NCI-H2107 (cell line): Measurements from ENCODE around the gene NGB.
"Not testable (repeated sequence)": the region's sequence is repeated elsewhere in the genome, so short reads cannot be mapped to it uniquely, and the experiment has no call there.

Experiments
- DNase-seq: peaks from one replicate; lab custom pipeline; 2025; lab: John Stamatoyannopoulos, UW

Gene NGB

DNA sequence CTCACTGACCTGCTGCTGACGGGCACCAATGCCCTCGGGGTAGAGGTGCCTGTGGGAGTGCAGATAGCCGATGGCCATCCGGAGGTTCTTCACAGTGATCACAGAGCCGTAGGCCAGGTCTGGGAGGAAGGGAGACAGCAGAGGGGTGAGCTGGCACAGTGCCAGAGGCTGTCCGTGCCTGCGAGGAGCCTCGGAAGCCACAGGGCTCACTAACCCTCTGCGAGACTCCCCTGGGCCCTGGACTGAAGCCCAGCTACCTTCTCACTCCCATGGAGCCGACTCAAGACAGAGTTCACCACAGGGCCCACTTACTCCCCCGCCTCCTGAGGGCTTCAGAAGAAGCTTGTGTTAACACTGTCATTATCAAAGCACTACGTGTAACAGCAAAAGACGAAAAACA, 25.1 kb upstream of the NGB start:
- no peak for DNase-seq

- DNase-seq, result no peak
Measured at GRCh38 chr14:77290705-77291104, 19.7 kb upstream of the NGB start.

GRCh38 chr14:77286576-77286975, 15.6 kb upstream of the NGB start:
- no peak for DNase-seq

- DNase-seq, result no peak
Measured at GRCh38 chr14:77284466-77284865, 13.5 kb upstream of the NGB start.

DNA sequence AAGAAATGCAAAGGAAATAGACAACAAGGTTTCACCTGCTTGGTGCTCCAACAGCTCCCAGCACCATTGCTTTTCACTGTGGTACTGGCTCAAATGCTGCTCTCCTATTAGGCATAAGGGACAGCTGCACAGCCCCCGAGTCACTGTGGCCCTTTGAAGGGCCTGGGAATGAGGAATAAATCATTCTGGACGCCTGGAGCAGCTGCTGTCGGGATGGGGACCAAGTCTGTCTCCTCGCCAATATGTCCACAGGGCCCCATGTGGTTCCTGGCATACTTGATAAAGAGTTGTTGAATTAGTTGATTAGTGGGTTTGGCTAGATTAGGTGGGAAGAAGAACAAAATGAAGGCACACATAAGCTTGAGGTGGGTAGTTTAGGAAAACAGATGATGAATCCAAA, 13.1 kb upstream of the NGB start:
- no peak for DNase-seq

DNA sequence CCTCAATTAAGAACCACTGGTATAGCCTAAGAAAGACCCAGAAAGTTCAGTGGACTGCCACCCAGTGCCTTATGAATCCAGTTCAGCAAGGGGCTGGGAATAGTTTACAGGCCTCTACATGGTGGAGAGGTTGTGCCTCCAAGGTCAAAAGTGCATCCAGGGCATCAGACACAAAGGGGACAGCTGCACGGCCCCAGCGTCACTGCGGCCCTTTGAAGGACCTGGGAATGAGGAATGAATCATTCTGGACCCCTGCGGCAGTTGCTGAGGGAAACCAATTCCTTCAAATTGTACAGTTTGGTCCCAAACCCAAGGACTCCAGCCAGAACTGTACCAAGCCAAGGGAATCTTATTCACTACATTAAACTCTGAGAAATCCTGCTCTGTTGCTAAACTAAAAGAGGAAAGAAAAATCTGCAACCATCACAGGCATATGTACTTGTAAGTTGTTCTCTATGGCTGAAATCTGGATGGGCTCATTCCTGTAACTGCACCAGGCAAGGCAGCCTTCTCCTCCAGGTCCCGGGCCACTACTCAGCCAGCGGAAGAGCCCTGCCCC, 10.9 kb upstream of the NGB start:
- no peak for DNase-seq

DNA sequence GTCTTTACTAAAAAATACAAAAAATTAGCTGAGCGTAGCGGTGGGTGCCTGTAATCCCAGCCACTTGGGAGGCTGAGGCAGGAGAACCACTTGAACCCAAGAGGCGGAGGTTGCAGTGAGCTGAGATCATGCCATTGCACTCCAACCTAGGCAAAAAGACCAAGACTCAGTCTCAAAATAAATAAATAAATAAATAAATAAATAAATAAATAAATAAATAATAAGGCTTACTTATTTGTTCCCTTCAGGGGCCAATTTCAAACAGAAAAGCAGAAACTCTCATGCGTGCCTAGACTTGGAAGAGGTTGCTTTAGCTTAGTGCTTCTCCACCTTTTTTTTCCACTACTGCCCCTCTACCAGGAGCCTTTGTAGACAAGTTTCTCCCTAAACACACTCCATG, 9.9 kb upstream of the NGB start:
- DNase-seq, result not testable (repeated sequence)

GRCh38 chr14:77279719-77280118, 8.7 kb upstream of the NGB start:
- no peak for DNase-seq

- no peak for DNase-seq
Measured at GRCh38 chr14:77278461-77279230, 7.6 kb upstream of the NGB start.

GRCh38 chr14:77276959-77277358, 6.0 kb upstream of the NGB start:
- no peak for DNase-seq

DNA sequence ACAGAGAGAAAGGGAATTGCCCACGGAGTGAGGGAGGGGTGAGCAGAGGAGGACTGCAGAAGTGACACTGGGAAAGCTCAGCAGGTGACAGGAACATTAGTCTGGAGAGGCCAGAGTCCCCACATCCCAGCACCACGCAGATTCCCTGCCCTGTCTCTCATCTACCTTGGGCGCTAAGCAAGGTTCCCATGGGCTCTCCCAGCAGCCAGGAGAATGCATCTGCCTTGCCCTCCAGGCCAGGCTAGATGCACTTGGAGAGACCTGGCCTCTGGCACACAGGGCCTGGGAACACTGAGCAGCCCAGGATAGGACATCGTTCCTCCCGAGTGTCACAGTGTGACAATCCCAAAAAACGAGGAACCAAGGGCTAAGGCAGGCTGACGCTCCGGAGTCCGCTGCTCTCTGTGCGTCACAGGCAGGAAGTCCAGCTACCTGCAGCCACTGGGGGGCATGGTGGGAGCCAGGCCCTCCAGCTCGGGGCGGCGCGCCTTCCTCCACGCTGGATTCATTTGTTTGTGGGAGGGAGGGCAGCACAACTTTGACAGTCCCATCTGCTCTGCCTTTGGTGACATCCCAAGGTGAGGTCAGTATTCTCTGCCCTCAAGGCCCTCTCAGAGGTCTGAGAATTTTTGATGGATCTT, 5.4 kb upstream of the NGB start:
- no peak for DNase-seq

DNA sequence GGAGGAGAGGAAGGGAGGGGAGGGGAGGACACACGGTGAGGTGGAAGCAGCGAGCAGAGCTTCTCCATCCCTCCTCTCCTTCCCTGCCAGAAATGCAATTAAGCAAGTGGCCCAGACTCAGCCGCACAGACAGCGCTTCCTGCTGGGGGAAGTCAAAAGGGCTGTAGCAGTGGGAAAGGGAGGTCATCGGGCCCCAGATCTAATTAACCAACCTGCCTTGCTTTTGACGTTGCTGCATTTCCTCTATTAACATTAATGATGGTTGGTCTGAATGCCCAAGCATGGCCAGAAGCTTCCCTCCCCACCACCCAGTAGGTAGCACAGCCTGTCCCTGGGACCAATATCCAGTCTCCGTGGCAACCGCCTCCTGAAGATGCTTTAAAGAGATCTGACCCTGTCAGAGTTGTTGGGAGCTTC, 4.6 kb upstream of the NGB start:
- no peak for DNase-seq

DNA sequence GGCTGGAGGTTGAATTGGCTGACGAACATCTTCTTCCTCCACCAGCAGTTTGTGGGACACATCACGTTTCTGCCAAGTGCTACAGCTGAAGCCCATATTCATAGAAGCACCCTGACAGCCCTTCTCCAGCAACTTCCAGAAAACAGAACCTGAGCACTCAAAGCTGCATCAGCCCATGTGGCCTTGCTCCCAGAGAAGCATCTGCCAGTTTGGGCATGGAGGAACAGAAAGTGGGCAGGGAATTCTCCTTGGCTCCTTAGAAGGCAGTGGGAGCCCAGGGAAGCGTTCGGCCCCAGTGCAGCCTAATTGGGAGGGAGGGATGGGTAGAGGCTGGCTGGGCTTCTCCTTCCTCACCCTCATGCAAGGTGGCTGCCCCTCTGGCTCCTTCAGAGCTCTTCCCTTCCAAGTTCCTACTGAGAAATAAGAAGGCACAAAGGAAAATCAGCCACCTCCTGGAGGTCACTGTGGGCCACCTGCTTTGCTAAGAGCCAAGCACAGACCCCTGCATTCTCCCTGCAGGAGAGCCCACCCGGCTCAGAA, 4.1 kb upstream of the NGB start:
- DNase-seq, result no peak

GRCh38 chr14:77273796-77274195, 2.8 kb upstream of the NGB start:
- DNase-seq, result no peak

- no peak for DNase-seq
Measured at GRCh38 chr14:77272261-77272660, 1.3 kb upstream of the NGB start.

DNA sequence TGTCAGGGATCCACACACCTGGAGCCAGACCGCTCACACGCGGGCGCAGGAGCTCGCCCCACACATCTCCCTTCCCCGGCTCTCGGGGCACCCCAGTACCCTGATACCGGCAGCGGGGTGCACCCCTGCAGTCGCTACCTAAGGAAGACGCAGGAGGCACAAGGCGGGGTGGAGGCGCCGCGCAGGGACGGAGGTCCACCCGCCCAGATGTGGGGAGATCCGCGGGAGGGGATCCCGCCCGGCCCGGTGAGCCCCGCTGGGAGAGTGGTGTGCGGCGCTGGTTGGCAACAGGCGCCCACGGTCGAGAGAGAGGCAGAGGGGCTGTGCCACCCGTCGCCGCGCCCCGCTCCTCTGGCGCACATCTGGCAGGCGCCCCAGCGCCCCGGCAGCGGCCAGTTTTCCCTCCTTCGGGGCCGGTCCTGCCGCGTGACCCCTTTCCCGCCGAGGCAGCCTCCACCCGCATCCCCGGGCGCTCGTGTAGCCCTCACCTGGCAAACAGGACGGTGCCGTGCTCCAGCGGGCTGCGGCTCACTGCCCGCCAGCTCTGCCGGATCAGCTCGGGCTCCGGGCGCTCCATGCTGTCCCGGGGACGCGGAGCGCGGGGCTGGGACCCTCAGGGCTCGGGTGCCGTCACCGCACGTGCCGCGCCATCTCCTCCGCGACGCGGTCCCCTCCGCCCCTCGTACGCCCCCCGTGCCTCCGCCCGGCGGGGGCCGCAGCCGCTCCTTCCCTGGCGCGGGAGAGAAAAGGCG, 469 bp downstream of the NGB start:
- DNase-seq, result no peak

DNA sequence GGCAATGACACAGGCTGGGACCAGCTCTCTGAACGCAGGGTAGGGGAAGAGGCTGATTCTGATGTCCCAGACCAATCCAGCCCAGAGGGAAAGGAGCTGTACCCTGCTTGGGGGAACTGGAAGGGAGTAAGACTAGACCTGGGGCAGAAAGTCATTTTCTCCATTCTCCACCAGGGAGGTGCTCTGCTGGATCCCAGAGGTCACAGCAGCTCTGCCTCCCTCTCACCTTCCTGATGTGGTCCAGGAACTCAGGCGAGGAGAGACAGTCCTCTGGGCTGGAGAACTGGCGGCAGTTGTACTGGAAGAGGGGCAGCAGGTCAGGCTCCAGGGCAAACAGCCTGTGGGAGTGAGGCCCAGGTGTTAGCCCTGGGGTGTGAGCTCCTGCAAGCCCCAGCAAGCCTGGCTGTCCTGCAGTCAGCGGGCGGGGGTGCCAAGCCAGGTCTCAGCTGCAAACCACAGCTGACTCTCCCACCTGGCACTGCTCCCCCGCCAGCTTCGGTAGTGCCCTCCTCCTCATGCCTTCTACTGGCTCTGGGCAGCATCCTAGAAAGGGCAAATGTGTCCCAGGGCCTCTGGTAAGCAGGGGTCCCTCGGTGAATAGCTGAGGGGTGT, 1.9 kb downstream of the NGB start:
- no peak for DNase-seq

DNA sequence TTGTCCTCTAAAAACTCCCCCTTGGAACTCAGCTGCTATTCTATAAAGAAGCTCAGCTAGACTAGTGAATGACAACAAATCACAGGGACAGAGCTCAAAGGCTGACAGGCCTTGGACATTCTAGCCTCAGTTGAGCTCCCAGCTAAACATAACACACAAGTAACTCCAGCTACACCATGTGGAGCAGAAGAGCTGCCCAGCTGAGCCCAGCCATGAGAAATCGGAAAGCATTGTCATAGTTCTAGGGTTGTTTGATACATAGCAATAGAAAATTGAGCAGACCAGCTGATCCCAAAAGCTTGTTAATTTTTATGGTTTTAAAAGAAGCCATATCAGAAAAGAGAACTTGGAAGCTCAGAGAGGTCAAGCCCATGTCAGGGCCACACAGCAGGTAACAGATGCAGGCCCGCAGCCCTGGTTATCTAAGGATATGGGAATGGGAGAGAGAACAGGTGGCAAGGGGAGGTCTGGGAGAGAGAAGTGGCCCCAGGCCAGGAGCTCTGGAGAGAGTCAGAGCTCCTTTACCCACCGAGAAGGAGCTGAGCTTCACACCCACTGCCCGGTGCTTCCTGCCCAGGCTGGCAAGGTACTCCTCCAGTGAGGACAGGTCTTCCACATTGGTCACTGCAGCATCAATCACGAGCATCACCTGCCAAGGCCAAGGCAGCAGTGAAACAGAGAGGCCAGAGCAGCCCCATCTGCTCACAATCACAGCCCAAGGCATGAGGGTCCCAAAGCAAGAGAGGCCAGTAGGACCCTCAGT, 2.9 kb downstream of the NGB start:
- DNase-seq, result no peak

DNA sequence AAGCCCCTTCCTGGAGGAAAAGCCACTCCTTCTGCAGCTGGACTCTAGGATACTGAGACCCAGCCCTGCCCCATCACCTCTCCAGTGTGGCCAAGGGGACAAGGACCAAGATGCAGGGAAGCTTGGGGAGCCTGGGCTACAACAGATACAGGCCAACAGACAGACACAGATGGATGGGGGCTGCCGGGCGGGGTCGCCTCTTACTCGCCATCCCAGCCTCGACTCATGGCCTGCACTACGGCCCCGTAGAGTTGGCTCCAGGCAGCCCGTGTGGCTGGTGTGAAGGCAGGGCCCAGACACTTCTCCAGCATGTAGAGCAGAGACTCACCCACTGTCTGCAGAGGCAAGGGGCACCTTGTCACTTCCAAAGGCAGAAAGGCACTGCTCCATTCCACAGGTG, 4.7 kb downstream of the NGB start:
- no peak for DNase-seq

GRCh38 chr14:77265561-77266335, 5.3 kb downstream of the NGB start:
- DNase-seq, result no peak

- no peak for DNase-seq
Measured at GRCh38 chr14:77265187-77265515, 5.9 kb downstream of the NGB start.
